HEK293 (cell line): ENCODE results near the gene L3MBTL4.

Source experiments
- GLIS1 ChIP-seq: fragments of 450-650 bp; formaldehyde crosslinking; IDR thresholded peaks from 2 replicates; pipeline ENCODE4 v1.5.1; 2016; ENCODE audit warnings: missing biosample characterization, missing genetic modification characterization
- GLIS2 ChIP-seq: fragments of 450-650 bp; formaldehyde crosslinking; IDR thresholded peaks from 2 replicates; pipeline ENCODE4 v1.5.1; 2016; ENCODE audit warnings: missing biosample characterization, missing genetic modification characterization
- IKZF3 ChIP-seq: fragments of 450-650 bp; IDR thresholded peaks from 2 replicates; pipeline ENCODE4 v1.5.0; 2018; ENCODE audit warnings: missing biosample characterization, mild to moderate bottlenecking, missing genetic modification characterization, moderate library complexity
- KLF10 ChIP-seq: fragments of 450-650 bp; IDR thresholded peaks from 2 replicates; pipeline ENCODE4 v1.5.1; 2018; ENCODE audit warnings: missing biosample characterization, mild to moderate bottlenecking, missing genetic modification characterization
- KLF16 ChIP-seq: fragments of 450-650 bp; formaldehyde crosslinking; IDR thresholded peaks from 2 replicates; pipeline ENCODE4 v1.5.1; 2017; ENCODE audit warnings: missing biosample characterization, missing genetic modification characterization
- KLF8 ChIP-seq: fragments of 450-650 bp; formaldehyde crosslinking; IDR thresholded peaks from 2 replicates; pipeline ENCODE4 v1.5.1; 2016; ENCODE audit warnings: missing biosample characterization, missing genetic modification characterization
- SP7 ChIP-seq: fragments of 450-650 bp; formaldehyde crosslinking; IDR thresholded peaks from 2 replicates; pipeline ENCODE4 v1.5.1; 2016; ENCODE audit warnings: missing biosample characterization, missing genetic modification characterization
- TRIM28 ChIP-seq: IDR thresholded peaks from 2 replicates; pipeline ENCODE4 v1.6.1; 2011; ENCODE audit warnings: low read length, control low read depth, borderline replicate concordance
- YY2 ChIP-seq: fragments of 450-650 bp; formaldehyde crosslinking; IDR thresholded peaks from 2 replicates; pipeline ENCODE4 v1.5.1; 2016; ENCODE audit warnings: missing biosample characterization, missing genetic modification characterization
- ZBTB6 ChIP-seq: fragments of 450-650 bp; formaldehyde crosslinking; IDR thresholded peaks from 2 replicates; pipeline ENCODE4 v1.5.1; 2017; ENCODE audit warnings: missing biosample characterization, missing genetic modification characterization
- ZNF266 ChIP-seq: fragments of 450-650 bp; formaldehyde crosslinking; IDR thresholded peaks from 2 replicates; pipeline ENCODE4 v1.5.1; 2016; ENCODE audit warnings: missing biosample characterization, missing genetic modification characterization, low read depth
- ZNF335 ChIP-seq: fragments of 450-650 bp; formaldehyde crosslinking; conservative IDR thresholded peaks from 2 replicates; pipeline ENCODE4 v1.5.1; 2016; ENCODE audit warnings: missing biosample characterization, missing genetic modification characterization
- ZNF354C ChIP-seq: fragments of 450-650 bp; formaldehyde crosslinking; IDR thresholded peaks from 2 replicates; pipeline ENCODE4 v1.5.1; 2016; ENCODE audit warnings: missing biosample characterization, missing genetic modification characterization, low read depth, borderline replicate concordance
- ZNF366 ChIP-seq: fragments of 450-650 bp; formaldehyde crosslinking; conservative IDR thresholded peaks from 2 replicates; pipeline ENCODE4 v1.5.1; 2016; ENCODE audit warnings: missing biosample characterization, missing genetic modification characterization
- ZNF391 ChIP-seq: fragments of 450-650 bp; formaldehyde crosslinking; IDR thresholded peaks from 2 replicates; pipeline ENCODE4 v1.5.1; 2016; ENCODE audit warnings: low read depth, missing biosample characterization, missing genetic modification characterization, borderline replicate concordance
- ZNF544 ChIP-seq: fragments of 450-650 bp; formaldehyde crosslinking; IDR thresholded peaks from 2 replicates; pipeline ENCODE4 v1.5.0; 2017; ENCODE audit warnings: missing biosample characterization, missing genetic modification characterization
- ZNF558 ChIP-seq: fragments of 450-650 bp; formaldehyde crosslinking; IDR thresholded peaks from 2 replicates; pipeline ENCODE4 v1.5.1; 2016; ENCODE audit warnings: missing biosample characterization, missing genetic modification characterization
- ZNF571 ChIP-seq: fragments of 450-650 bp; formaldehyde crosslinking; IDR thresholded peaks from 2 replicates; pipeline ENCODE4 v1.5.0; 2017; ENCODE audit warnings: missing biosample characterization, missing genetic modification characterization
- ZNF580 ChIP-seq: fragments of 450-650 bp; formaldehyde crosslinking; IDR thresholded peaks from 2 replicates; pipeline ENCODE4 v1.5.1; 2016; ENCODE audit warnings: missing biosample characterization, missing genetic modification characterization
- ZNF596 ChIP-seq: fragments of 450-650 bp; IDR thresholded peaks from 2 replicates; pipeline ENCODE4 v1.5.0; 2018; ENCODE audit warnings: missing biosample characterization, mild to moderate bottlenecking, missing genetic modification characterization, moderate library complexity
- ZNF629 ChIP-seq: fragments of 450-650 bp; formaldehyde crosslinking; IDR thresholded peaks from 2 replicates; pipeline ENCODE4 v1.5.1; 2017; ENCODE audit warnings: missing biosample characterization, missing genetic modification characterization
- ZNF658 ChIP-seq: fragments of 450-650 bp; formaldehyde crosslinking; IDR thresholded peaks from 2 replicates; pipeline ENCODE4; 2016; ENCODE audit warnings: missing biosample characterization, missing genetic modification characterization
- ZNF660 ChIP-seq: fragments of 450-650 bp; IDR thresholded peaks from 2 replicates; pipeline ENCODE4 v1.5.1; 2018; ENCODE audit warnings: missing biosample characterization, mild to moderate bottlenecking, missing genetic modification characterization
- ZSCAN16 ChIP-seq: fragments of 450-650 bp; formaldehyde crosslinking; IDR thresholded peaks from 2 replicates; pipeline ENCODE4 v1.5.1; 2016; ENCODE audit warnings: missing biosample characterization, missing genetic modification characterization
- TF ChIP-seq, protein P1 (sequence below): fragments of 450-650 bp; formaldehyde crosslinking; IDR thresholded peaks from 2 replicates; pipeline ENCODE4; 2016; ENCODE audit warnings: missing biosample characterization, missing genetic modification characterization
- TF ChIP-seq, protein P2 (sequence below): fragments of 450-650 bp; formaldehyde crosslinking; IDR thresholded peaks from 2 replicates; pipeline ENCODE4 v1.5.1; 2016; ENCODE audit warnings: missing biosample characterization, missing genetic modification characterization
- TF ChIP-seq, protein P3 (sequence below): fragments of 450-650 bp; formaldehyde crosslinking; IDR thresholded peaks from 2 replicates; pipeline ENCODE4 v1.5.1; 2016; ENCODE audit warnings: missing biosample characterization, missing genetic modification characterization
- TF ChIP-seq, protein P4 (sequence below): fragments of 450-650 bp; formaldehyde crosslinking; IDR thresholded peaks from 2 replicates; pipeline ENCODE4 v1.5.1; 2016; ENCODE audit warnings: missing biosample characterization, missing genetic modification characterization
- TF ChIP-seq, protein P5 (sequence below): fragments of 450-650 bp; formaldehyde crosslinking; IDR thresholded peaks from 2 replicates; pipeline ENCODE4 v1.5.1; 2017; ENCODE audit warnings: missing biosample characterization, missing genetic modification characterization

L3MBTL4 gene

GRCh38 chr18:6355789-6356589 lies 58.7 kb downstream of the L3MBTL4 start (continued):
- TF ChIP-seq ZNF580 (tag by site-specific recombination) (no peak), ZNF366 (tag by site-specific recombination) (peak; percentile 77), ZNF391 (tag by site-specific recombination) (no peak), SP7 (tag by site-specific recombination) (peak; percentile 56; the same call in 1 of the 2 replicates), KLF8 (tag by site-specific recombination) (peak; percentile 74; the same call in 1 of the 2 replicates), ZNF335 (tag by site-specific recombination) (peak; percentile 36; the same call in 1 of the 2 replicates), GLIS2 (tag by site-specific recombination) (peak; percentile 38; the same call in 1 of the 2 replicates), ZNF660 (0 out of 2 replicates have a peak, but pooled peaks have one; percentile 29), TRIM28 (no peak), KLF16 (0 out of 2 replicates have a peak, but pooled peaks have one; percentile 16), ZNF571 (tag by site-specific recombination) (no peak), ZNF629 (tag by site-specific recombination) (peak; percentile 86), ZBTB6 (tag by site-specific recombination) (peak; percentile 92), ZNF266 (tag by site-specific recombination) (no peak), GLIS1 (tag by site-specific recombination) (peak; percentile 11; the same call in 1 of the 2 replicates), ZNF596 (tag by site-specific recombination) (no peak), IKZF3 (no peak), ZSCAN16 (tag by site-specific recombination) (no peak), ZNF544 (tag by site-specific recombination) (no peak), ZNF354C (tag by site-specific recombination) (no peak), KLF10 (tag by site-specific recombination) (peak; percentile 28; the same call in 1 of the 2 replicates), ZNF558 (tag by site-specific recombination) (0 out of 2 replicates have a peak, but pooled peaks have one; percentile 13), ZNF658 (tag by site-specific recombination) (no peak), YY2 (tag by site-specific recombination) (peak; percentile 47; the same call in 1 of the 2 replicates)
- TF ChIP-seq, protein P1, sequence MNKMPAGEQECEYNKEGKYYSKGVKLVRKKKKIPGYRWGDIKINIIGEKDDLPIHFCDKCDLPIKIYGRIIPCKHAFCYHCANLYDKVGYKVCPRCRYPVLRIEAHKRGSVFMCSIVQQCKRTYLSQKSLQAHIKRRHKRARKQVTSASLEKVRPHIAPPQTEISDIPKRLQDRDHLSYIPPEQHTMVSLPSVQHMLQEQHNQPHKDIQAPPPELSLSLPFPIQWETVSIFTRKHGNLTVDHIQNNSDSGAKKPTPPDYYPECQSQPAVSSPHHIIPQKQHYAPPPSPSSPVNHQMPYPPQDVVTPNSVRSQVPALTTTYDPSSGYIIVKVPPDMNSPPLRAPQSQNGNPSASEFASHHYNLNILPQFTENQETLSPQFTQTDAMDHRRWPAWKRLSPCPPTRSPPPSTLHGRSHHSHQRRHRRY (tag by site-specific recombination) = no peak
- TF ChIP-seq, protein P2, sequence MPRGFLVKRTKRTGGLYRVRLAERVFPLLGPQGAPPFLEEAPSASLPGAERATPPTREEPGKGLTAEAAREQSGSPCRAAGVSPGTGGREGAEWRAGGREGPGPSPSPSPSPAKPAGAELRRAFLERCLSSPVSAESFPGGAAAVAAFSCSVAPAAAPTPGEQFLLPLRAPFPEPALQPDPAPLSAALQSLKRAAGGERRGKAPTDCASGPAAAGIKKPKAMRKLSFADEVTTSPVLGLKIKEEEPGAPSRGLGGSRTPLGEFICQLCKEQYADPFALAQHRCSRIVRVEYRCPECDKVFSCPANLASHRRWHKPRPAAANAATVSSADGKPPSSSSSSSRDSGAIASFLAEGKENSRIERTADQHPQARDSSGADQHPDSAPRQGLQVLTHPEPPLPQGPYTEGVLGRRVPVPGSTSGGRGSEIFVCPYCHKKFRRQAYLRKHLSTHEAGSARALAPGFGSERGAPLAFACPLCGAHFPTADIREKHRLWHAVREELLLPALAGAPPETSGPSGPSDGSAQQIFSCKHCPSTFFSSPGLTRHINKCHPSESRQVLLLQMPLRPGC = peak; percentile 45; the same call in 1 of the 2 replicates
- TF ChIP-seq, protein P3, sequence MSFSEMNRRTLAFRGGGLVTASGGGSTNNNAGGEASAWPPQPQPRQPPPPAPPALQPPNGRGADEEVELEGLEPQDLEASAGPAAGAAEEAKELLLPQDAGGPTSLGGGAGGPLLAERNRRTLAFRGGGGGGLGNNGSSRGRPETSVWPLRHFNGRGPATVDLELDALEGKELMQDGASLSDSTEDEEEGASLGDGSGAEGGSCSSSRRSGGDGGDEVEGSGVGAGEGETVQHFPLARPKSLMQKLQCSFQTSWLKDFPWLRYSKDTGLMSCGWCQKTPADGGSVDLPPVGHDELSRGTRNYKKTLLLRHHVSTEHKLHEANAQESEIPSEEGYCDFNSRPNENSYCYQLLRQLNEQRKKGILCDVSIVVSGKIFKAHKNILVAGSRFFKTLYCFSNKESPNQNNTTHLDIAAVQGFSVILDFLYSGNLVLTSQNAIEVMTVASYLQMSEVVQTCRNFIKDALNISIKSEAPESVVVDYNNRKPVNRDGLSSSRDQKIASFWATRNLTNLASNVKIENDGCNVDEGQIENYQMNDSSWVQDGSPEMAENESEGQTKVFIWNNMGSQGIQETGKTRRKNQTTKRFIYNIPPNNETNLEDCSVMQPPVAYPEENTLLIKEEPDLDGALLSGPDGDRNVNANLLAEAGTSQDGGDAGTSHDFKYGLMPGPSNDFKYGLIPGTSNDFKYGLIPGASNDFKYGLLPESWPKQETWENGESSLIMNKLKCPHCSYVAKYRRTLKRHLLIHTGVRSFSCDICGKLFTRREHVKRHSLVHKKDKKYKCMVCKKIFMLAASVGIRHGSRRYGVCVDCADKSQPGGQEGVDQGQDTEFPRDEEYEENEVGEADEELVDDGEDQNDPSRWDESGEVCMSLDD (tag by site-specific recombination) = no peak
- TF ChIP-seq, protein P4, sequence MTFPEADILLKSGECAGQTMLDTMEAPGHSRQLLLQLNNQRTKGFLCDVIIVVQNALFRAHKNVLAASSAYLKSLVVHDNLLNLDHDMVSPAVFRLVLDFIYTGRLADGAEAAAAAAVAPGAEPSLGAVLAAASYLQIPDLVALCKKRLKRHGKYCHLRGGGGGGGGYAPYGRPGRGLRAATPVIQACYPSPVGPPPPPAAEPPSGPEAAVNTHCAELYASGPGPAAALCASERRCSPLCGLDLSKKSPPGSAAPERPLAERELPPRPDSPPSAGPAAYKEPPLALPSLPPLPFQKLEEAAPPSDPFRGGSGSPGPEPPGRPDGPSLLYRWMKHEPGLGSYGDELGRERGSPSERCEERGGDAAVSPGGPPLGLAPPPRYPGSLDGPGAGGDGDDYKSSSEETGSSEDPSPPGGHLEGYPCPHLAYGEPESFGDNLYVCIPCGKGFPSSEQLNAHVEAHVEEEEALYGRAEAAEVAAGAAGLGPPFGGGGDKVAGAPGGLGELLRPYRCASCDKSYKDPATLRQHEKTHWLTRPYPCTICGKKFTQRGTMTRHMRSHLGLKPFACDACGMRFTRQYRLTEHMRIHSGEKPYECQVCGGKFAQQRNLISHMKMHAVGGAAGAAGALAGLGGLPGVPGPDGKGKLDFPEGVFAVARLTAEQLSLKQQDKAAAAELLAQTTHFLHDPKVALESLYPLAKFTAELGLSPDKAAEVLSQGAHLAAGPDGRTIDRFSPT (tag by site-specific recombination) = no peak
- TF ChIP-seq, protein P5, sequence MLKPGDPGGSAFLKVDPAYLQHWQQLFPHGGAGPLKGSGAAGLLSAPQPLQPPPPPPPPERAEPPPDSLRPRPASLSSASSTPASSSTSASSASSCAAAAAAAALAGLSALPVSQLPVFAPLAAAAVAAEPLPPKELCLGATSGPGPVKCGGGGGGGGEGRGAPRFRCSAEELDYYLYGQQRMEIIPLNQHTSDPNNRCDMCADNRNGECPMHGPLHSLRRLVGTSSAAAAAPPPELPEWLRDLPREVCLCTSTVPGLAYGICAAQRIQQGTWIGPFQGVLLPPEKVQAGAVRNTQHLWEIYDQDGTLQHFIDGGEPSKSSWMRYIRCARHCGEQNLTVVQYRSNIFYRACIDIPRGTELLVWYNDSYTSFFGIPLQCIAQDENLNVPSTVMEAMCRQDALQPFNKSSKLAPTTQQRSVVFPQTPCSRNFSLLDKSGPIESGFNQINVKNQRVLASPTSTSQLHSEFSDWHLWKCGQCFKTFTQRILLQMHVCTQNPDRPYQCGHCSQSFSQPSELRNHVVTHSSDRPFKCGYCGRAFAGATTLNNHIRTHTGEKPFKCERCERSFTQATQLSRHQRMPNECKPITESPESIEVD (tag by site-specific recombination) = peak; percentile 37; the same call in 1 of the 2 replicates
